Nephron (organoid): ENCODE data around the gene OLFM3.

Experiments
- H3K27ac Mint-ChIP-seq, 3 experiments: 2 replicates each; pipeline ENCODE4 v1.8.0; 2020; ENCODE audit warnings: mixed read lengths in 3 of 3, mild to moderate bottlenecking in 2 of 3, moderate library complexity in 1 of 3
- H3K27me3 Mint-ChIP-seq: 2 replicates; pipeline ENCODE4 v1.8.0; 2021; ENCODE audit warnings: low read depth, mild to moderate bottlenecking, moderate library complexity, mixed read lengths
- H3K36me3 Mint-ChIP-seq: 2 replicates; pipeline ENCODE4 v1.8.0; 2020; ENCODE audit warnings: low read depth, mixed read lengths
- H3K4me1 Mint-ChIP-seq: 2 replicates; pipeline ENCODE4 v1.8.0; 2020; ENCODE audit warnings: mixed read lengths
- H3K4me3 Mint-ChIP-seq, 3 experiments: 2 replicates each; pipeline ENCODE4 v1.8.0; 2020; ENCODE audit warnings: mild to moderate bottlenecking in 3 of 3, mixed read lengths in 3 of 3, moderate library complexity in 2 of 3
- H3K9me3 Mint-ChIP-seq: 2 replicates; pipeline ENCODE4 v1.8.0; 2020; ENCODE audit warnings: mixed read lengths
- CTCF ChIP-seq, 3 experiments: fragments of 200-600 bp; sonication (generic); IDR thresholded peaks; one replicate each; pipeline ENCODE4 v1.5.0; 2021; ENCODE audit warnings: antibody characterized with exemption in 3 of 3; ENCODE audit not compliant: unreplicated experiment in 3 of 3

The OLFM3 gene

GRCh38 chr1:101875891-101876290 lies 120.8 kb downstream of the OLFM3 start:
- no peak for TF ChIP-seq CTCF (IDR thresholded peaks at IDR 0.05; ENCODE audit: unreplicated experiment in 3 of 3)
- Mint-ChIP-seq H3K27me3 (no peaks in the 10 kb centered on the region), H3K36me3 (no peaks in the 10 kb centered on the region), H3K4me3 (no peak overlapping the region), H3K9me3 (no peaks in the 10 kb centered on the region), H3K4me1 (no peaks in the 10 kb centered on the region), H3K27ac (no peak overlapping the region)

GRCh38 chr1:101873672-101874071 lies 123.1 kb downstream of the OLFM3 start:
- H3K9me3 Mint-ChIP-seq, result no peaks in the 10 kb centered on the region

GRCh38 chr1:101859941-101860340 lies 136.8 kb downstream of the OLFM3 start:
- H3K9me3 Mint-ChIP-seq, result no peaks in the 10 kb centered on the region
- H3K27me3 Mint-ChIP-seq, result no peaks in the 10 kb centered on the region
- H3K27ac Mint-ChIP-seq, result no peak overlapping the region
- no peak for TF ChIP-seq CTCF (IDR thresholded peaks at IDR 0.05; ENCODE audit: unreplicated experiment in 3 of 3)
- H3K4me1 Mint-ChIP-seq, result no peaks in the 10 kb centered on the region
- H3K4me3 Mint-ChIP-seq, result no peak overlapping the region
- H3K36me3 Mint-ChIP-seq, result no peaks in the 10 kb centered on the region

More at GRCh38 chr1:101873672-101874071, 123.1 kb downstream of the OLFM3 start:
- Mint-ChIP-seq H3K36me3 (no peaks in the 10 kb centered on the region), H3K4me1 (no peaks in the 10 kb centered on the region), H3K27me3 (no peaks in the 10 kb centered on the region), H3K4me3 (no peak overlapping the region), H3K27ac (no peak overlapping the region)
- no peak for TF ChIP-seq CTCF (IDR thresholded peaks at IDR 0.05; ENCODE audit: unreplicated experiment in 3 of 3)

- H3K4me3 Mint-ChIP-seq, result no peak overlapping the region
- H3K27ac Mint-ChIP-seq, result no peak overlapping the region
- no peak for TF ChIP-seq CTCF (IDR thresholded peaks at IDR 0.05; ENCODE audit: unreplicated experiment in 3 of 3)
- no peaks in the 10 kb centered on the region for H3K9me3 Mint-ChIP-seq
- peaks cover 5% of the 10 kb centered on the region for H3K4me1 Mint-ChIP-seq
- H3K27me3 Mint-ChIP-seq, result no peaks in the 10 kb centered on the region
- no peaks in the 10 kb centered on the region for H3K36me3 Mint-ChIP-seq
These were observed 142.5 kb downstream of the OLFM3 start for GRCh38 chr1:101854271-101854670.

GRCh38 chr1:101852936-101853335 lies 143.8 kb downstream of the OLFM3 start:
- no peak overlapping the region for H3K4me3 Mint-ChIP-seq
- H3K27me3 Mint-ChIP-seq, result no peaks in the 10 kb centered on the region
- no peak for TF ChIP-seq CTCF (IDR thresholded peaks at IDR 0.05; ENCODE audit: unreplicated experiment in 3 of 3)
- H3K36me3 Mint-ChIP-seq, result no peaks in the 10 kb centered on the region
- H3K9me3 Mint-ChIP-seq, result no peaks in the 10 kb centered on the region
- H3K4me1 Mint-ChIP-seq, result peaks cover 5% of the 10 kb centered on the region
- H3K27ac Mint-ChIP-seq, result no peak overlapping the region

GRCh38 chr1:101849356-101849755 lies 147.4 kb downstream of the OLFM3 start:
- peaks cover 11% of the 10 kb centered on the region for H3K4me1 Mint-ChIP-seq
- no peaks in the 10 kb centered on the region for H3K36me3 Mint-ChIP-seq
- no peak for TF ChIP-seq CTCF (IDR thresholded peaks at IDR 0.05; ENCODE audit: unreplicated experiment in 3 of 3)
- no peak overlapping the region for H3K4me3 Mint-ChIP-seq
- peaks cover 8% of the 10 kb centered on the region for H3K27me3 Mint-ChIP-seq
- H3K9me3 Mint-ChIP-seq, result no peaks in the 10 kb centered on the region
- H3K27ac Mint-ChIP-seq, result no peak overlapping the region
